Hematopoietic multipotent progenitor cell treated with erythropoietin and hydrocortisone succinate and interleukin-3 and kit ligand, for 6 days (in vitro differentiated cells): Measurements from ENCODE around the gene QSER1.
"Not testable (repeated sequence)": the region's sequence is repeated elsewhere in the genome, so short reads cannot be mapped to it uniquely, and the experiment has no call there.

Experiments used
- DNase-seq: peaks from one replicate; pipeline ENCODE4 v3.0.0-alpha.2; 2015

QSER1 gene

DNA sequence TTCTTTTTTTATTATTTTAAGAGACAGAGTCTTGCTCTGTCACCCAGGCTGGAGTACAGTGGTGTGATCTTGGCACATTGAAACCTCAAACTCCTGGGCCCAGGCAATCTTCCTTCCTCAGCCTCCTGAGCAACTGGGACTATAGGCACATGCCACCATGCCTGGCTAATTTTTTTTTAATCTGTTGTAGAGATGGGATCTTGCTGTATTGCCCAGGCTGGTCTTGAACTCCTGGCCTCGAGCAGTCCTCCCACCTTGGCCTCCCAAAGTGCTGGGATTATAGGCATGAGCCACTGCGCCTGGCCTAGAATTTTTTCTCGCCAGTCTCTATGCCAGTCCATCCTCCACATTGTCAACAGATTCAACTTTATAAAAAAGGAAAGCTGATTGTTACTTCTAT, 44.7 kb downstream of the QSER1 start:
- DNase-seq, result not testable (repeated sequence)

- DNase-seq, result no peak
Measured at GRCh38 chr11:32939046-32939445, 46.4 kb downstream of the QSER1 start.

- DNase-seq, result no peak
Measured at GRCh38 chr11:32939866-32940265, 47.3 kb downstream of the QSER1 start.

DNA sequence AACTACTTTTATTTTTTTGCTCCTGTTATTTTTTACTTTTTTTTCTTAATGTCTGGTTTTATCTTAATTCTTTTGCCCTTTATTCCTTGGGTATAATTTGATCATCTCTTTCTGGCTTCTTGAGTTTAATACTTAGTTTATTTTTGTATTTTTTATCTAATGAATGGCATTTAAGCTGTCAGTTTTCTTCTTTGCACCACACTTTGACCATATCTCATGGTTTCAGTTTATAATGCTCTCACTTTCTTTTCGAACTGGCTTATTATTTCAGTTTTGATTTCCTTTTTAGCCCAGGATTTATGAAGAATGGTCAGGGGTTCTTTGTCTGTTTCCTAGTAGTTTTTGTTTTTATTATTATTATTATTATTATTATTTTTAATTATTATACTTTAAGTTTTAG, 48.3 kb downstream of the QSER1 start:
- DNase-seq, result no peak

- DNase-seq, result no peak
Measured at GRCh38 chr11:32947978-32948377, 55.4 kb downstream of the QSER1 start.

DNA sequence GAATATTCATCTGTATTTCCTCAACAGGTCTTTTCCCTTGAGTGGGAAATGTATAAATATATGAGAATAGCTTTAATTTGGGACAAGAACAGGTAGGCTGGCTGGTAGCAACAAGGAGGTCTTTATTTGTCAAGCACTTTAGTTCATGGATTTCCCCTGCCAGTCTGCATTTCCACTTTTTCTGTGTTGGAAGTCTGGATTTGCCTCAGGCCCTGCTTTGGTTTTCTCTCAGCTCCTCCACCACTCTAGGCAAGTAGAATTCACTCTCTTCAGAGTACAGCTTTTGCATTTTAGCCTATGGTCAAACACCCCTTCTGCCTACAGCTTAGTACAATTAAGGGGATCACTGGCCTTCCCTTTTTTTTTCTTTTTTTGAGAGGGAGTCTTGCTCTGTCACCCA, 57.1 kb downstream of the QSER1 start:
- DNase-seq, result no peak

GRCh38 chr11:32952421-32952820, 59.8 kb downstream of the QSER1 start:
- no peak for DNase-seq

- peak; percentile 15 for DNase-seq
Measured at GRCh38 chr11:32953700-32954099, 61.1 kb downstream of the QSER1 start.

DNA sequence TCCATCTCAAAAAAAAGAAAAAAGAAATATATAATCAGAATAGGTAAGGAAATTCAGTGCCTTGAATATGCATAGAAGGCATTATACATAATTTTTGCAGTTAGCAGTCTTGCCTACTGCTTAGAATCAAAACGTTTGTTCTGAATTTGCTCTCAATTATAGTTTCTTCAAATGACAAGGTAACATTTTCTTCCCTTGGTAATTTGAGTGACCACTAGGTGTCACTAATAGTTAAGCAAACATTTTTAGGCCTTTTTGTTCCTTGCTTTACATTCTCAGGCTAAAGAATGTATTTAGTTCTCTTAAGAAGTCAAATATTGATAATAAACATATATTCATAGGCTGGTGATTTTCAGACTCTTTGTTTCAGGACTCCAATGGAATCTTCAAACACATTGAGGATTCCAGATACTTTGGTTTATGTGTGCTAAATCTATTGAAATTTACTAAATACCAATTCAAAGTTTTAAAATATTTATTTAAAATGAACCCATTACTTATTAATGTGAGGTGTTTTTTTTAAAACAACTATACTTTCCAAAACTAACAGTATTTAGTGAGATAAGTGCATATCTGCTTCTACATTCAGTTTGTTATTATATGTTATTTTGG, 68.0 kb downstream of the QSER1 start:
- peak; percentile 80 for DNase-seq

GRCh38 chr11:32962016-32962415, 69.4 kb downstream of the QSER1 start:
- DNase-seq, result no peak

GRCh38 chr11:32963721-32964120, 71.1 kb downstream of the QSER1 start:
- no peak for DNase-seq

DNA sequence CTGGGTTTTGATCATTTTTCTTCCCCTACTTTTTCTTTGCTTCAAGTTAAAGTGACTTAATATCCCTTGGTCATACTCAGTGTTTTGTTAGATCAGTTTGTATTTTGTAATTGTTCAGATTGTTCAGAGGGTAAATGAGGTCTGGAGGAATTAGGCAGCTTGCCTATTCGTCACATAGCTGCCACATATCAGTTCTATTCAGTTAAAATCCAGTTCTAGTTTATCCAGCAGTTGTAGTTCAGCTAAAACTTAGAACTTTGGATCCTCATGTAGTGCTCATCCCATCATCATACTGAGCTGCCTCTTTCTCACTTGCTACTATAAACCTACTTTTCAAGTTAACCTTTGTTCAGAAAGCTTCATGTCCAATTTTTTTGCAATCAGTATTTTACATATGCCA, 75.9 kb downstream of the QSER1 start:
- no peak for DNase-seq

GRCh38 chr11:32972233-32972632, 79.6 kb downstream of the QSER1 start:
- DNase-seq, result not testable (repeated sequence)

GRCh38 chr11:32972781-32973180, 80.2 kb downstream of the QSER1 start:
- DNase-seq, result no peak

GRCh38 chr11:32982626-32983025, 90.0 kb downstream of the QSER1 start:
- no peak for DNase-seq

GRCh38 chr11:32983506-32983905, 90.9 kb downstream of the QSER1 start:
- DNase-seq, result no peak

- no peak for DNase-seq
Measured at GRCh38 chr11:32985600-32985999, 93.0 kb downstream of the QSER1 start.

GRCh38 chr11:32987851-32988250, 95.2 kb downstream of the QSER1 start:
- DNase-seq, result no peak

- no peak for DNase-seq
Measured at GRCh38 chr11:32990481-32990880, 97.9 kb downstream of the QSER1 start.

- DNase-seq, result no peak
Measured at GRCh38 chr11:32991427-32991826, 98.8 kb downstream of the QSER1 start.

DNA sequence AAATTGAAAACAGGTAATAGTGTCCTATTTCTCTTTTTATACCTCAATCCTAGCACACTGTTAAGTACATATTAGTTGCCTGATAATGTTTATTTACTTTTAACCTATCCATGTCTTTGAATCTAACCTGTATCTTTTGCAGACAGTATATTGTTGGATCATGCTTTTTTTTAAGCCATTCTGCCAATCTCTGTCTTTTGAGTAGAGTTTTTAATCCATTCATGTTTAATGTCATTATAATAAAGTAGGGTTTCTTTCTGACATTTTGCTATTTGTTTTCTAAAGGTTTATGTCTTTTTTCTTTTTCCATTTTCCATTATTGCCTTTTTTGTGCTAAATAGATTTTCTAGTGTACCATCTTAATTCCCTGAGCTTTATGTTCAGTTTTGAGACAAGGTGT, 99.3 kb downstream of the QSER1 start:
- DNase-seq, result no peak

GRCh38 chr11:33000181-33000580, 107.6 kb downstream of the QSER1 start:
- no peak for DNase-seq

DNA sequence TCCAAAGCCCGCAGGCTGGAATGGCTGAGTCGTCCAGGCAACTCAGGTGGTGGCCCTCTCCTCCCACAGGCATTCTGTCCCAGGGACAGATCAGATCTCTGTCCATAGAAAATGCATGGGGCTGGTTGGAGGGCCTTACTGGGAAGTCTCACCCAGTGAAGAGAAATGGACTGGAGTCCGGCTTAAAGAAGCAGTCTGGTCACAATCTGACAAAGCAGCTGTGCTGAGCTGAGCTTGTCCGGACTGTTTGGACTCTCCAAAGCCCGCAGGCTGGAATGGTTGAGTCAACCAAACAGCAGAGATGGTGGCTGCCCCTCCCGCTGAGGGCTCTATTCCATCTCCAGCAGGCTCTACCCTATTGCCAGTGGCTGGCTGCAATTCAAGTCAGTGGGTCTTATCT, 108.7 kb downstream of the QSER1 start:
- no peak for DNase-seq

- no peak for DNase-seq
Measured at GRCh38 chr11:33001751-33002542, 109.3 kb downstream of the QSER1 start.

GRCh38 chr11:33005175-33005574, 112.6 kb downstream of the QSER1 start:
- no peak for DNase-seq
